NCI-H2107 treated with DMSO at 0.1 percent for 48 hours (cell line): ENCODE measurements around the gene RNF8.
A peak's percentile ranks its signal among the peaks of the same experiment; 100 is the strongest.

Source experiments
- DNase-seq: peaks from one replicate; lab custom pipeline; 2025; ENCODE audit not compliant: unreplicated experiment; lab: John Stamatoyannopoulos, UW

The RNF8 gene

GRCh38 chr6:37357288-37357687 is 3.5 kb downstream of the RNF8 start:
- DNase-seq, result no peak

GRCh38 chr6:37357860-37358259 is 4.1 kb downstream of the RNF8 start:
- no peak for DNase-seq

GRCh38 chr6:37359039-37359438 is 5.3 kb downstream of the RNF8 start:
- no peak for DNase-seq

GRCh38 chr6:37362101-37362828 is 8.5 kb downstream of the RNF8 start:
- DNase-seq, result no peak

- DNase-seq, result no peak
Observed at GRCh38 chr6:37365791-37366190, 12.0 kb downstream of the RNF8 start.

- DNase-seq, result no peak
Observed at GRCh38 chr6:37366910-37367309, 13.1 kb downstream of the RNF8 start.

GRCh38 chr6:37368961-37369320 is 15.2 kb downstream of the RNF8 start:
- DNase-seq, result no peak

- DNase-seq, result no peak
Observed at GRCh38 chr6:37369321-37370201, 15.8 kb downstream of the RNF8 start.

GRCh38 chr6:37371154-37372083 is 17.6 kb downstream of the RNF8 start:
- peak; percentile 84 for DNase-seq

- DNase-seq, result no peak
Observed at GRCh38 chr6:37372116-37372515, 18.3 kb downstream of the RNF8 start.

GRCh38 chr6:37373822-37374471 is 20.2 kb downstream of the RNF8 start:
- DNase-seq, result no peak

GRCh38 chr6:37375376-37375775 is 21.6 kb downstream of the RNF8 start:
- no peak for DNase-seq

- no peak for DNase-seq
Observed at GRCh38 chr6:37376078-37376743, 22.4 kb downstream of the RNF8 start.

GRCh38 chr6:37381579-37381978 is 27.8 kb downstream of the RNF8 start:
- peak; percentile 40 for DNase-seq

GRCh38 chr6:37382994-37383765 is 29.4 kb downstream of the RNF8 start:
- no peak for DNase-seq

GRCh38 chr6:37388578-37388977 is 34.8 kb downstream of the RNF8 start:
- DNase-seq, result no peak

GRCh38 chr6:37389857-37390256 is 36.1 kb downstream of the RNF8 start:
- DNase-seq, result no peak

GRCh38 chr6:37391120-37391519 is 37.3 kb downstream of the RNF8 start:
- no peak for DNase-seq

GRCh38 chr6:37392821-37393220 is 39.0 kb downstream of the RNF8 start:
- no peak for DNase-seq
